GM18519 (cell line): ENCODE results near the gene PIK3R2.

ENCODE experiments used
- ATAC-seq: cut with Tn5 transposase; IDR thresholded peaks from one replicate; pipeline ENCODE4 v1.9.1; 2021; ENCODE audit warnings: mild to moderate bottlenecking, moderate library complexity; ENCODE audit not compliant: unreplicated experiment, low FRiP score

PIK3R2 gene

GRCh38 chr19:18122860-18123795 lies 29.8 kb upstream of the PIK3R2 start:
- no peak for ATAC-seq

DNA sequence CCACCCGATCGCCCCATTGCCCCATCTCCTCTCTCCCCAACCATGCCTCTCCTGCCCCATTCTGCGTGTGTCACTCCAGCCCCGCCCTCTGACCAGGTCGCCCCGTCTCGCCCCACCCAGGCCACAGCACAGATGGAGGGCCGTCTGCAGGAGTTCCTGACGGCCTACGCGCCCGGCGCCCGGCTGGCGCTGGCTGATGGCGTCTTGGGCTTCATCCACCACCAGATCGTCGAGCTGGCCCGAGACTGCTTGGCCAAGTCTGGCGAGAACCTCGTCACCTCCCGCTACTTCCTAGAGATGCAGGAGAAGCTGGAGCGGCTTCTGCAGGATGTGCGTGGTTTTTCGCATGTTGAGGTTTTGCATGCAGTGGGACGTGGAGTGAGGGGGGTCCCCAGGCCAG lies 29.1 kb upstream of the PIK3R2 start:
- no peak for ATAC-seq

DNA sequence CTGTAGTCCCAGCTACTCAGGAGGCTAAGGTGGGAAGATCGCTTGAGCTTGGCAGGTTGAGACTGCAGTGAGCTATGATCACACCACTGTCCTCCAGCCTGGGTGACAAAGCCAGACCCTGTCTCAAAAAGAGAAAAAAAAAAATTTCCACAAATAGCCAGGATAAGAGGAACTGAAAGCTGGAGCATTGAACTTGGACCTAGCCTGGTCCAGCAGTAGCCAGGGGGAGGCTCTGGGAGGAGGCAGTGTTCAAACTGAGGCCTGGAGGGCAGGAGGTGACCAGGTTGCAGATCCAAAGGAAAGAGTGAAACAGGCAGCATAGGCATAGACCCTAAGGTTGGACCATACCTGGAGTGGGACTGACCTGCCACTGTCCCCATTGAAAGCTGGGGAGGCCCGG lies 26.9 kb upstream of the PIK3R2 start:
- ATAC-seq = no peak

DNA sequence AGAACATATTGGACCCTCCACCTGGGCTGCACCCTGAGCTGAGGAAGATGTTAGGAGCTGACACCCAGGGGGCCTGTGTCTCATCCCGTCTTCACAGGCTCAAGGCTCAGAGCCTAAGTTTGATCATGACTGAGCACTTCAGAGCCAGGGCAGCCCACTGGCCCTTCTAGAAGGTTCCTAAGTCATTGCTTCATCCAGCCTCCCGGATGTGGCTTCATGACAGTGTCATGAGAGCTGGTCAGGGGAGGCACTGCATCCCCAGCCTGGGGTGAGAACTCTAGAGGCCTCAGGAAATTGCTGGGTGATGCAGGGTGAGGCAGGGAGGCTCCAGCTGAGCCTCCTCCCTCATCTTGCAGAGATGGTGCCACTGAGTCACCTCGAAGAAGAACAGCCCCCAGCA lies 24.9 kb upstream of the PIK3R2 start:
- no peak for ATAC-seq

- ATAC-seq = no peak
Observed at GRCh38 chr19:18128805-18129204, 24.2 kb upstream of the PIK3R2 start.

- no peak for ATAC-seq
Observed at GRCh38 chr19:18130523-18131242, 22.3 kb upstream of the PIK3R2 start.

DNA sequence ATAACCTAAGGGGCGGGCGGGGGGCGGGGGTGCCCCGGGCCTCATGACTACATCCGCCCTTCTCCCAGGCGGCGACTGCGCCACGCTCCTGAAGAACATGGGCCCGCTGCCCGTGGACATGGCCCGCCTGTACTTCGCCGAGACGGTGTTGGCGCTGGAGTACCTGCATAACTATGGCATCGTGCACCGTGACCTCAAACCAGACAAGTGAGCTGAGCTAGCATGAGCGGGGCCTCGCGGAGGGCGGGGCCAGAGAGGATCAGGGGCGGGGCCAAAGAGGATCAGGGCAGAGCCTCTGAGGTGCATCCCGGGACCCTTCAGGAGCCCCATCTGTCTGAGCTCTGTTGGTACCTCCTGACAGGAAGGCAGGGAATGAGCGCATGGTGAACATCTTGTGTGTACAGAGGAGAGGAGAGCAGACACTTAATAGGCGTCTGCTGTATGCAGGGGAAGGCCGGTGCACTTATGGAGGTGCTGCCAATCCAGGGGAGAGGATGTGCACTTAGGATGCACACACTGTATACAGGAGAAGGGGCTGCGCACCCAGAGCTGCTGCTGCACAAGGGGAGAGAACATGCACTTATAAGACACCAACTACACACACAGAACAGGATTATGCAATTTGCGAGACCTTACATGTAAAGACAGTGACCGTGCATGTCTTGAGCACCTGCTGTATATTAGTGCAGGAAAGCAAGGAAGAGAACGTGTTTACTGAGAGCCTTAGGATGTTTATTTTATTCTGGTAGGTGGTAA lies 20.9 kb upstream of the PIK3R2 start:
- ATAC-seq = no peak

DNA sequence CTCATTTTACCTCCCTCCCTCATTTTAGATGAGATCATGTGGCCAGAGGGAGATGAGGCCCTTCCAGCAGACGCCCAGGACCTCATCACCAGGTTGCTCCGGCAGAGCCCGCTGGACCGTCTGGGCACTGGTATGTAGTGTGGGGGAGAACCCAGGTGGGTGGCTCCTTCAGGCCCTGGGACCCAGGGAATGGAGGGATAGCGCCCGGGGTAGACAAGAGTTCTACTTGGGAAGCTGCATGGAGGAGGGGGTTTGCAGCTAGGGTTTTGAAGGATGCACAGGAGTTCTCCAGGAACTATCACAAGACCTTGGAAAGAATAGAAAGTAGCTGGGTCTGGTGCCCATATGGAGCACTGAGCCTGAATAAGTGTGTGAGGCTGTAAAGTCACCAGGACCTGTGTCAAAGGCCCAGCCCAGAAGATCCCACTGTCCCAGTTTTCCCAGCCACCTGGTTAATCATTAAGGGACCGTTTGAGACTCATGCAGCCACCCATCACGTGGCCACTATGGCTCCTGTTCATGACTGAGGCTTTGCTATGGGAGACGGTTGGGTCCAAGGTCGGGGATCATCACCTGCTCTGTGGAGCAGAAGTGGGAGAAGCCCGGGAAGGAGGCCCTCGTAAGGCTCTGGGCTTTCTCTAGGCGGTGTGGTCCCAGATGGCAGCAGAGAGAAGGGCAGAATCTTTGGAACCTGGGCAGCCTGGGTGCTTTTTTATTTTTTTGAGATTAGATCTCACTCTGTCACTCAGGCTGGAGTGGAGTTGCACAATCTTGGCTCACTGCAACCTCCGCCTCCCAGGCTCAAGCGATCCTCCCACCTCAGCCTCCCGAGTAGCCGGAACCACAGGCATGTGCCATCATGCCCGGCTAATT lies 17.0 kb upstream of the PIK3R2 start:
- ATAC-seq = no peak

GRCh38 chr19:18137242-18137641 lies 15.7 kb upstream of the PIK3R2 start:
- no peak for ATAC-seq

DNA sequence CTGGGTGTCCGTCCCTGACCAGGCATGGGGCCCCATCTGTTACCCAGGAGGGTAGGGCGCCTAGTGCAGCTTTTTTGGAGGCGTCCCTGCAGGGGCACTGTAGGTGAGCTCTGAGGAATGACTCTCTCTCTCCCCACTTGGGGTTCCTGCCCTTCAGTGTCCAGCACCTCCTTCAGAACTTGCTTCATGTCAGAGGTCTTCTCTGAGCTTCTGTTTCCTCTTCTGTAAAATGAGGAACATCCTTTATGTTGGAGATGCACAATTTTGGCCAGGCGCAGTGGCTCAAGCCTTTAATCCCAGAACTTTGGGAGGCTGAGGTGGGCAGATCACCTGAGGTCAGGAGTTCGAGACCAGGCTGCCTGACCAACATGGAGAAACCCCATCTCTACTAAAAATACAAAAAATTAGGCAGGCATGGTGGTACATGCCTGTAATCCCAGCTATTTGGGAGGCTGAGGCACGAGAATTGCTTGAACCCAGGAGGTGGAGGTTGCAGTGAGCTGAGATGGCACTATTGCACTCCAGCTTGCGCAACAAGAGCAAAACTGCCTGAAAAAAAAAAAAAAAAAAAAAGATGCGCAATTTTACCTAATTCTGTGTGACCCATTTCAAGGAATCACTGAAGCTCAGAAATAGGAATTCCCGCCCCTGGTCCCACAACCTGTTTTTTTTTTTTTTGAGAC lies 15.2 kb upstream of the PIK3R2 start:
- ATAC-seq = no peak

- no peak for ATAC-seq
Observed at GRCh38 chr19:18140473-18140872, 12.5 kb upstream of the PIK3R2 start.

GRCh38 chr19:18141031-18141430 lies 11.9 kb upstream of the PIK3R2 start:
- no peak for ATAC-seq

DNA sequence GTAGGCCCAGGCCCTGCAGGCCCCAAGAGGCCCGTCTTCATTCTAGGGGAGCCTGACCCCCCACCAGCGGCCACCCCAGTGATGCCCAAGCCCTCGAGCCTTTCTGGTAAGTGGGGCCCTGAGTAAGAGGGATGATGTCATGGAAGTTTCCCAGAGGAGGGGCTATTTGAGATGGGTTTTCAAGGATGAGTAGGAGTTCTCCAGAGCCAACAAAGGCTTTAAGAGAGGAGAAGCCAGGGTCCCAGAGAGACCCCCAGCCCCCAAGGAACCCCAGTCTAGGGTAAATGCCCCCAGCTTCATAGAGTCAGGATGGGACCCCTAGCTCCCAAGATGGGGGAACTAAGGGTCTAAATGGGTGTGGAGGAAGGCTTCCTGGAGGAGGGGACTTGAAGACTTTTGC lies 9.1 kb upstream of the PIK3R2 start:
- ATAC-seq = no peak

DNA sequence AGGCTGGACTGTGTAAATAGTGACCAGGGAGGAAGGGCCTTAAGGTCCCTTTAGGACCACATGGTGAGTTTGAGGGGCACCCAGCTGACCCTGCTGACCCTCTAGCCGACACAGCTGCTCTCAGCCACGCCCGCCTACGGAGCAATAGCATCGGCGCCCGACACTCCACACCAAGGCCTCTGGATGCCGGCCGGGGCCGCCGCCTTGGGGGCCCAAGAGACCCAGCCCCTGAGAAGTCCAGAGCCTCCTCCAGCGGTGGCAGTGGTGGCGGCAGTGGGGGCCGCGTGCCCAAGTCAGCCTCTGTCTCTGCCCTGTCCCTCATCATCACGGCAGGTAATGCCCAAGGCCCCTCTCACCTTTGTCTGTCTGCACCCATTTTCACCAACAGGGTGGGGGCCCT lies 8.6 kb upstream of the PIK3R2 start:
- ATAC-seq = no peak

DNA sequence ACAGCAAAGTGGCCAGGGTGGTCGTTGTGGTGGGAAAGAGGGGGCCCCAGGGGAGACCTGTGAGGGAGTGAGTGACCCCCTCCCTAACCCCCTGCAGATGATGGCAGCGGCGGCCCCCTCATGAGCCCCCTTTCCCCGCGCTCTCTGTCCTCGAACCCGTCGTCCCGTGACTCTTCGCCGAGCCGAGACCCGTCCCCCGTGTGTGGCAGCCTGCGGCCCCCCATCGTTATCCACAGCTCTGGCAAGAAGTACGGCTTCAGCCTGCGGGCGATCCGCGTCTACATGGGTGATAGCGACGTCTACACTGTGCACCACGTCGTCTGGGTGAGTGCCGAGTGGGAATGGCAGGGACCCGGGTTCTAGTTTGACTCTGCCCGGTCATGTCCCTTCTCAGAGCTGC lies 8.1 kb upstream of the PIK3R2 start:
- no peak for ATAC-seq

DNA sequence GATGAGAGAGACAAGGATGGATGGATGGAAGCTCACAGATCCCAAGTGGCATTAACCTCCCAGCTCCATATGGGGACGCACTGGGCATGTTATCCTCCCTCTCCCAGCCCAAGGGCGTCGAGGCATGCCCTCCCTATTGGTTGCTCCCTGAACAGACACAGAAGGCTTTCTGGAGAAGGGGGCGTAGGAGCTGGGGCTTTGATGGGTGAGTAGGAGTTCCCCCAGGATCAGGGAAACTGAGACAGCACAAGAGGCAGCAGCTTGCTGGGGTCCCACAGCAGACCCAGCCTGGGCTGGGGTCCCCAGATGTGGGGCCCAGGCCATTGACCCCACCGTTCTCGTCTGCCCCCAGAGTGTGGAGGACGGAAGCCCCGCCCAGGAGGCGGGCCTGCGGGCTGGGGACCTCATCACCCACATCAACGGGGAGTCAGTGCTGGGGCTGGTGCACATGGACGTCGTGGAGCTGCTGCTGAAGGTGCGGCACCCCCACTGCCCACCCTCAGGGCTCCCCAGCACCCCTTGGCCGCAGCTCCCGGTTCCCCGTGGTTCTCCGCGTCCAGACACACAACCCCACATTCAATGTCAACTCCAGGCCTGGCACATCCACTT lies 7.5 kb upstream of the PIK3R2 start:
- ATAC-seq = no peak

DNA sequence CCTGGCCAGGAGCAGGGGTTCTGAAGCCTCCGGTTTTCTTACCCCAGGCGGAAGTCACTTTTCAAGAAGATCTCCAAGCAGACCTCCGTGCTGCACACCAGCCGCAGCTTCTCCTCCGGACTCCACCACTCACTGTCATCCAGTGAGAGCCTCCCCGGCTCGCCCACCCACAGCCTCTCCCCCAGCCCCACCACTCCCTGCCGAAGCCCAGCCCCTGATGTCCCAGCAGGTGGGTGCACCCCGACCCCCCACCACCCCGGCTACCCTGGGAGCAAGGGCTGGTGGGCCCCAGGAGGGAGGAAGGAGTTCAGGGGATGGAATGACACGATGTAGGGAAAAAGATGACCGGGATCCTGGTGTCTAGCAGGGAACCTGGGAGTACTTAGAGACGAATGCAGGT lies 5.6 kb upstream of the PIK3R2 start:
- no peak for ATAC-seq

DNA sequence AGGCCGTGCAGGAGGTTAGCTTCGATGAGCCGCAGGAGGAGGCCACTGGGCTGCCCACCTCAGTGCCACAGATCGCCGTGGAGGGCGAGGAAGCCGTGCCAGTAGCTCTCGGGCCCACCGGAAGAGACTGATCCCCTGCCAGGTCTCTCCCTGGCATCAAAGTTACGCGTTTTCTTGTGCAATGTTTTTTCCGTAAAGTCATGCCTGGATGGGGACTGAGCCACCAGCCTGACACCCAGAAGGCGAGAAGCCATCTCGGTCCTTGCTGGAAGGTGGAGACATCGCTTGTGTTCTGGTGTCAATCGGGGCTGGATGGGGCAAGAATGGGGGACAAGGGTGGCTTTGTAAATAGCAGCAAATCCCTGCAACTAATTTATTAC lies 3.4 kb upstream of the PIK3R2 start:
- ATAC-seq = no peak
